BE2C (cell line): ENCODE measurements around the gene CHGA.

Experiments
- DNase-seq: peaks from one replicate; pipeline ENCODE4 v3.0.0-alpha.2; 2020
- H3K27me3 ChIP-seq: fragments of 250-450 bp; sonication (Bioruptor Pico); 2 replicates; pipeline ENCODE4 v1.5.1; 2020; ENCODE audit warnings: mild to moderate bottlenecking
- H3K36me3 ChIP-seq: fragments of 250-450 bp; sonication (Bioruptor Pico); 2 replicates; pipeline ENCODE4 v1.5.1; 2020; ENCODE audit warnings: mild to moderate bottlenecking
- H3K4me1 ChIP-seq: fragments of 250-450 bp; sonication (Bioruptor Pico); 2 replicates; pipeline ENCODE4 v1.5.1; 2020
- H3K4me3 ChIP-seq: 2 replicates; pipeline ENCODE4 v1.5.1; 2011; ENCODE audit warnings: low read depth, low read length
- H3K9me3 ChIP-seq: fragments of 250-450 bp; sonication (Bioruptor Pico); 2 replicates; pipeline ENCODE4 v1.5.1; 2020
- TF ChIP-seq, protein P1 (sequence below): IDR thresholded peaks from 2 replicates; pipeline ENCODE4 v1.5.1; 2012; ENCODE audit warnings: mild to moderate bottlenecking, low read depth, low read length

The CHGA gene

GRCh38 chr14:92982956-92983355 lies 60.0 kb downstream of the CHGA start:
- no peak for DNase-seq
- Histone ChIP-seq H3K36me3 (peaks cover 12% of the 10 kb centered on the region), H3K27me3 (no peaks in the 10 kb centered on the region), H3K4me3 (no peak overlapping the region), H3K4me1 (peaks cover 17% of the 10 kb centered on the region), H3K9me3 (peaks cover 5% of the 10 kb centered on the region; the same call in 1 of the 2 replicates)
- TF ChIP-seq, protein P1, sequence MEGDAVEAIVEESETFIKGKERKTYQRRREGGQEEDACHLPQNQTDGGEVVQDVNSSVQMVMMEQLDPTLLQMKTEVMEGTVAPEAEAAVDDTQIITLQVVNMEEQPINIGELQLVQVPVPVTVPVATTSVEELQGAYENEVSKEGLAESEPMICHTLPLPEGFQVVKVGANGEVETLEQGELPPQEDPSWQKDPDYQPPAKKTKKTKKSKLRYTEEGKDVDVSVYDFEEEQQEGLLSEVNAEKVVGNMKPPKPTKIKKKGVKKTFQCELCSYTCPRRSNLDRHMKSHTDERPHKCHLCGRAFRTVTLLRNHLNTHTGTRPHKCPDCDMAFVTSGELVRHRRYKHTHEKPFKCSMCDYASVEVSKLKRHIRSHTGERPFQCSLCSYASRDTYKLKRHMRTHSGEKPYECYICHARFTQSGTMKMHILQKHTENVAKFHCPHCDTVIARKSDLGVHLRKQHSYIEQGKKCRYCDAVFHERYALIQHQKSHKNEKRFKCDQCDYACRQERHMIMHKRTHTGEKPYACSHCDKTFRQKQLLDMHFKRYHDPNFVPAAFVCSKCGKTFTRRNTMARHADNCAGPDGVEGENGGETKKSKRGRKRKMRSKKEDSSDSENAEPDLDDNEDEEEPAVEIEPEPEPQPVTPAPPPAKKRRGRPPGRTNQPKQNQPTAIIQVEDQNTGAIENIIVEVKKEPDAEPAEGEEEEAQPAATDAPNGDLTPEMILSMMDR, result no peak

DNA sequence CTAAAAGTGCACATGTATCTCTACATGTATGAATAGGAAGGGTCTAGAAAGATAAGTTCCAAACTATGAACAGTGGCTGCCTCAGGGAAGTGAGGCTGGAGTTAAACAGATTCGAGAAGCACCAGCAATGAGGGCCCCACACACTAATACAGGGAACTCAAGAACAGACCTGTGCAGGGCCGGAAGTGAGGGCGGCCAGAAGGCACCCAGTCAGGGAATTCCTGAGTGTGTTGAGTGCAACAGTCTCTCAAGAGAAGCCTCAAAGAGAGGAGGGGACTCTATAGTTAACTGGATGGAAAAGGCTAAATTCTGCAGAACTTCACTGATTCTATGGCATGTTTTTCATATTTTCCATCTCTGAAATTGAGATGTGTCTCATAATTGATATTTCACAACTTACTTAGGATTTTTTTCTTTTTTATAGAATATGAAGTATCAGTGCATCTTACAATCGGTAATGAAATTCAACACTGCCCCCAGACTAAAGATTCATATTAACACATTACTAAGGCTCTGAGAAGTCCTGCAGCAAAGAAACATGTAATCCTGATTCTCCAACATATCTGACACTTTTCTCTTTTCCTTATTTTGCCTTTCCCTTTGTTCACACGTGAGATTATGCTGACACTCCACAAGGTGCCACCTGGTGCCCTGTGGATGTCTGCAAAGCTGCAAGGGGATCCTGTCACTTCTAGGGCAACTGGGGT lies 61.3 kb downstream of the CHGA start:
- Histone ChIP-seq H3K36me3 (0 out of 2 replicates have a peak, but pooled peaks cover 6% of the 10 kb centered on the region), H3K4me1 (peaks cover 30% of the 10 kb centered on the region)
- no peak for DNase-seq

More for the DNA sequence above, 61.3 kb downstream of the CHGA start:
- no peaks in the 10 kb centered on the region; the same call in 1 of the 2 replicates for H3K9me3 ChIP-seq
- H3K4me3 ChIP-seq, result no peak overlapping the region
- TF ChIP-seq, protein P1, result no peak
- no peaks in the 10 kb centered on the region for H3K27me3 ChIP-seq
